GM20431 (cell line): Measurements from ENCODE around the gene NHS.

Source experiments
- in situ Hi-C: fragments of 300-500 bp; cut with MseI, MboI; formaldehyde crosslinking; loops from one replicate; pipeline ENCODE4 v1.15.0; 2020; ENCODE audit warnings: low sequenced_read_pairs; ENCODE audit not compliant: unreplicated experiment

NHS gene

GRCh38 chrX:17643528-17643927 lies 268.5 kb downstream of the NHS start:
- in situ Hi-C loops, result no loop called here

DNA sequence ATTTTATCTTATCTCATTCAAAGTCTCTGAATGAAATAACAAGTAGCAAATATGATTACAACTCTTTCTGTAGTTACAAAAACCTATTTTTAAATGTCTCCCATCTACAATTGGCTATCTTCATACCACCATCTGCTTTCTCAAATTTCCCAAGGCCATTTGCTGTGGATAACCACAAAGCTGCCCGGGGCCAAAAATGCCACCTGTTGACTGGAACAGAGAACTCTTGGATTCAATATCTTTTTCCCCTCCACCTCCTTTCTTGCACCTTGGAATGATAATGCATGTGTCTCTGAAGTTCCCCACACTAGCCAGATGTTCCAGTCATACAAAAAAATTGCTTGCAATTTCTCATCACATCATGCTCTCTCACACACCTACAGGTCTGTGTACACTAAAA lies 269.0 kb downstream of the NHS start:
- in situ Hi-C loops, result no loop called here

GRCh38 chrX:17654116-17654515 lies 279.1 kb downstream of the NHS start:
- in situ Hi-C loops, result no loop called here

DNA sequence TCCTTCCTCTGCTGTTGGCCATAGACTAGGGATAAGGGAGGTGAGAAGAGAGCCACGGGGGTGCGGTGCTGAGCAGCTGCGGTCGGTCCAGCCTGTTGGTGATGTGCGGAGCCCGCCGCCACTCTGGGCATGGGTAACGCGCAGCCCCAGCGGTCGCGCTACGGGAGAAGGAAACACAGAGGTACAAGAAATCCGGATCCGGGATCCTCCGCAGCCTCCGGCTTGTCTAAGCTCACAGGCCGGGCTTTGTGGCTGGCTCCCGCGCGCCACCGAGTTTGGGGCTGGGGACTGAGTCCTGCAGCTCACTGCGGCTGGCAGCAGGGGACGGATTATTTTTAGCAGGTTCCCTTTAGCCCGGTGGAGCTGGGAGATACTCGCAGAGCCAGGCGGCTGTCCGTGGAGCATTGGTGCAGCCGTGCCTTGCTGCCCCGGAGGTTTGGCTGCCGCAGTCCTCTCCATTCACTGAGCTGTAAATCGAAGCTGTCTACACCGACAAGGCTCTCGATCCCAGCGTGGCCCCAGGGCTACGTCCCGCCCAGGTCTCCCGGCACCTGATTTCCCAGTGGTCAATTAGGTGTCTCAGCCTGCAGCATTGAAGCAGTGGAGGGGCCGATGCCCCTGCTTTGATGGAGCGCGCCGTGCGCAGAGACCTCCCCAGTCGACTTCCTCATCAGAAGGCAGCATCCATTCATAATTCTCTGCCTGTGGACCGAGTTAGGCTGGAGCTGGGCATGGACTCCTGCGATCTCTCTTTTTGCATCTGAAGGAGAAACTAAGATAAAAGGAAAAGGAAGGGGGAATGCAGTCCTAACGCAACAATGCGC lies 280.4 kb downstream of the NHS start:
- in situ Hi-C loops, result no loop called here

GRCh38 chrX:17656035-17656418 lies 281.0 kb downstream of the NHS start:
- in situ Hi-C loops, result no loop called here

DNA sequence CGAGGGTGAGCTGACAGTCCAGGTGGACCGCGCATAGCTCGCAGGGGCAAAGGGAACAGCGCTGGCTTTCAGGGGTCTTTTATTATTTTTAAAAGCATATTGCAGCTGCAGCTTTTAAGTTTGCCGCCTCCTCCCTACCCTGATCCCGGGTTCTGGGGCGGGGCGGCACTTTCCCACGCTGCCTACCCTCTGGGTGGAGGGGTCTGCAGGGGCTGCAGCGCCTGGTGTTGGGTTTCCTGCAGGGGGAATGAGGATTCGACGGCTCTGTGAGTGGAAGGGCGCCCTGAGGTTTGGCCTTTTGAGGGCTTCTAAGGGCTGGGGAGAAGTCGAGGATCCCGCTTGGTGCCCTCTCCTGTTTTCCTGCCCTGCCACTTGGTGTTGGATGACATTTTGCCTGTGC lies 281.6 kb downstream of the NHS start:
- in situ Hi-C loops, result no loop called here

GRCh38 chrX:17662391-17662790 lies 287.4 kb downstream of the NHS start:
- in situ Hi-C loops, result no loop called here

DNA sequence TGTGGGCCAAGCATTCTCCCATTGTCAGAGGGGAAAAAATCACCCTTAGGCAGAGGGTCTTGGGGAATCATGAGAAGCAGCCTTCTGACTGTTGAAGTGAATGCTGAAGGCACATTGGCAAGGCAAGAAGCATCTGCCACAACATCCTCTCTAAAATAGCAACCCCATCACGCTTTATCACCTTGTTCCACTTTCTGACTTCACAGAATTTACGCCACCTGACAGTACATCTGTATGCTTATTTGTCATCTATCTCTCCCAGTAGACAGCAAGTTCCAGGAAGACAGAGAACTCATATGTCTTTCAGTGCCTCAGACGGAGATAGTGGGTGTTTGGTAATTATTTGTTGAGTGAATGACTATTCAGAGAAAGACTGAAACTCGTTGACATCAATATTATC lies 293.9 kb downstream of the NHS start:
- in situ Hi-C loops, result no loop called here

- in situ Hi-C loops, result no loop called here
These were observed 294.5 kb downstream of the NHS start for GRCh38 chrX:17669458-17669857.

GRCh38 chrX:17669891-17670290 lies 294.9 kb downstream of the NHS start:
- in situ Hi-C loops, result no loop called here

DNA sequence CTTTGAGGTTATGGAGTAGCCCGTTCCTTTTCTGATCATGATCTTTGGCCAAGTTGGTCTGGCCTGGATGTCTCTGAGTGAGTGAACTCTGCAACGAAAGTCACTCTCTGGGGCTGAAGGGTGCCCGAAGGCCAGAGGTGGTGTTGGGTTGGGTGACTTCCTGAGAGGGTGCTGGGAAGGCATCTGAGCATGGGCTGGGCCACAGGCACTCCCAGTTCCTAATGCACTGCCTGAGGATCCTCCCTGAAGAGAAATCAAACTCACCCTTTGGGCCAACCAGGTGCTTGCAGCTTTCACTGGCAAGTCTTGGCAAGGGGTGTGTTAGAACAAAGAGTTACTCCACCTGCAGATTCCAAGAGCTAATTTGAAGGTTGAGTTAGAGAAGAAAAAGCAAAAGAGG lies 295.9 kb downstream of the NHS start:
- in situ Hi-C loops, result no loop called here

DNA sequence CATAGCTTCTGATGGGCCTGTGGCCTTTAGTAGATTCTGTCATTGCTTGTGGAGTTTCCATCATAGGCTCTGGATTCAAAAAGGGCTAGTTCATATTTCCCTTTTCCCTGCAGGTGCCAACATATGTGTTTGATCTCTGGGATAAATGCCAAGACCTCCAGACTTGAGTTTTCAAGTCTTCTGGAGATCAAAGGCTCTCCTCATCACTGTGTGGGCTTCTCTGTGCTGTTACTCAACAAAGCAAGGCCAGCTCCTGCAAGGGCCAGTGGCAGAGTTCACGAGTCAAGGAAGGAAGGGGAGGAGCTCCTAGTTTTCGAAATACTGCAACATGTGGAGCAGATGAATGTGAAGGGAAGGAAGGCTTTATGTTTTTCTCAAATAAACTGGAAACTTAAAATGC lies 299.6 kb downstream of the NHS start:
- in situ Hi-C loops, result no loop called here

- in situ Hi-C loops, result loop anchor here (25.0 kb wide), 1 partner anchor 442 kb away; no protein-coding TSS in a partner anchor
These were observed 304.3 kb downstream of the NHS start for GRCh38 chrX:17679261-17679660.

- in situ Hi-C loops, result loop anchor here (25.0 kb wide), 1 partner anchor 443 kb away; no protein-coding TSS in a partner anchor
These were observed 304.8 kb downstream of the NHS start for GRCh38 chrX:17679820-17680219.

- in situ Hi-C loops, result loop anchor here (25.0 kb wide), 1 partner anchor 444 kb away; no protein-coding TSS in a partner anchor
These were observed 305.9 kb downstream of the NHS start for GRCh38 chrX:17680732-17681413.

DNA sequence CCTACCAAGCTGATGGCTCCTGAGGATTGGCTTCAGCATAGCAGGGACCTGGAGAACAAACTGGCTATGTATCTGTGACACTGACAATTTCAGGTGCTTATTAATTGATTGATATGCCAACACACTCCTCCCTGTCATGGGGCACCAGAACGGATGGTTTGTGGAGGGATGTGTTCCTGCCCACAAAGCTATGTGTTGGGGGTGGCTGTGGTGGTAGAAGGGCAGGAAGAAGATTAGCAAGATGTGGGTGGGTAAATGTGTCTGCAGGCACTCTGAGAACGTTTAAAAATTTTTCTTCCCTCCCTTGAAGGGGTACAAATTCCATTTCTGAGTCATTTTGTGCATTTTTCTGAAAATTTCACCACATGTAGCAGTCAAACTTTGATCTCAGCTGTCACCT lies 307.3 kb downstream of the NHS start:
- in situ Hi-C loops, result loop anchor here (25.0 kb wide), 1 partner anchor 445 kb away; no protein-coding TSS in a partner anchor

DNA sequence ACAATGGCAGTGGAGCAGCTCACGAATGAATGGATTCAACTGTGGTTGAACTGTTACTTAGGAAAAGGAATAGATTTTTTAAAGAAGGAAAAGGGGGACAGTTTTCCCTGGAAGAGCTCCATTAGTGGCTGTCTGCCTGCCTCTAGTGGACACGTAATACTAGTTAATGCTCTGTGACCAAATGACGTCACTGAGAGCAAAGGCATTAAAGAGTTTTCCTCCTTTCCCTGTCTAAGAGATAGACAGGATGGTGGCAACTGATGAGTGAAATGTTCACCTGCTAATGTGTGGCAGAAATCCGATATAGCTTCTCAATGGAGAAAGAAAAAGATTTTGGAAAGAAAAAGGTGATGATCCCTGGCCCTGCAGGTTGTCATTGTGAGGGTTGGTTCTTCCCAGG lies 310.0 kb downstream of the NHS start:
- in situ Hi-C loops, result loop anchor here (25.0 kb wide), 1 partner anchor 448 kb away; no protein-coding TSS in a partner anchor

DNA sequence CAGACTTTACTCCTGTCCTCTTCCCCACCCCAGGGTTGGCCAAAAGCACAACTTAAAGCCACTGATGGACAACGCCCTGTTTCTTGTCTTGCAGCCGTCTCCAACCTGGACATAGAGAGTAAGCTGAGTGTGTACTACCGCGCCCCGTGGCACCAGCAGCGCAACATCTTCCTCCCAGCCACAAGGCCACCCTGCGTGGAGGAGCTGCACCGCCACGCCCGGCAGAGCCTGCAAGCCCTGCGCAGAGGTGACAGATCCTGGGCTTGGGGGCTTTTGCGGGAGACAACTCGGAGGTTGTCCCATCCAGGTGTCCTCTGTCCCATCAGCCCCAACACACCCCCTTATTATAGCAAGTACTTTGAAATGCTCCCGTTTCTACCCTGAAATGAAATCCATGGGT lies 312.6 kb downstream of the NHS start:
- in situ Hi-C loops, result loop anchor here (25.0 kb wide), 1 partner anchor 450 kb away; no protein-coding TSS in a partner anchor

DNA sequence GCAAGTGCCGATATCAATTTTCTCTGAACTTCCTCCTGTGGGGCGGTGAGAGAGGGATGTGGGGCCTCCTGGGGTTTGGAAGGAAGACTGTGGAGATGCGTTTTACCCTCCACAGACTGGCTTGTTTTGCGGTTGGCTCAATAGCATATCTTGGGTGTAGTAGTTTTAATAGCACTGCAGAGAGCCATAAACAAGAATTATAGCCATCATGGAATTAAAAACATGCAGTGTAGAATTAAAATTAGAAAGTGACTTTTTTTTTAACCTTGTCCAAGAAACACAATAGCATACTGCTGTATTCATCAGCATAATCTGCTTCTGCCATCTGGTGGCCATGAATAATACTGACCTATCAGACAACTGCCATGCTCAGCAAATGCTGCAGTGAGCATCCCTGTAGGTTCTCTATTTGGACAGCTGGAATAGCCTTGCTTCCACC lies 315.0 kb downstream of the NHS start:
- in situ Hi-C loops, result loop anchor here (25.0 kb wide), 1 partner anchor 453 kb away; no protein-coding TSS in a partner anchor

DNA sequence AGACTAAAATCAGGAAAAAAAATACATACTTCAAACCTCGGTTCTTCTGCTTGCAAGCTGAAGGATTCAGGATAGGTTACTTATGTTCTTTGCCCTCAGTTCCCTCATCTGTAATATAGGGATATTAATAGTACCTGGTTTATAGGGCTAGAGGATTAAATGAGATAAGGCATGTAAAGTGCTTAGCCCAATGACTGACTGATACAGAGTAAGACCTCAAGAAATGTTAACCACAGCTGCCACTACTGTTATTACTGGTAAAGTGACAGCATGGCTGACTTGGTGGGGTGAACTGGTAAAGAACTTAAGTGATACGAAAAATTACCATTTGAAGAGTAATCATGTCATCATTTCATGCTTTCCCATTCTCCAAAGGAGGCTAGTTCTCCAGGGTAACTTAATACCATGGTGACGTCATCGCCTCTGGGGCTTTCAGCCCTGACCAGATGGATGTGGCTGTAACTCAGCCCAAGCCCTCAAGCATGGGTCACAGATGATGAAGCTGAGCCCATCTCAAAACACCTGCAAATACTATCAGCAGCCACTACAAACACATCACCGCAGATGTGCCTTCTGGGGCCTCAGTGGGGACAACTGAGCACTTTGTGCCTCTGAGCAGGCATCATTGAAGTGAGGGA lies 317.8 kb downstream of the NHS start:
- in situ Hi-C loops, result loop anchor here (25.0 kb wide), 1 partner anchor 456 kb away; no protein-coding TSS in a partner anchor
